Transverse colon (tissue), 4 donors: ENCODE data around the gene EDN2.

Source experiments
- CTCF ChIP-seq, 5 experiments: fragments of 200-600 bp in 3 of 5; fragments of 450-650 bp in 2 of 5; sonication (generic) in 3 of 5; IDR thresholded peaks; 1 replicate in 2 of 5; 2 replicates in 3 of 5; pipeline ENCODE4 v1.5.1; 2016 to 2017; ENCODE audit warnings: antibody characterized with exemption in 5 of 5, inconsistent platforms in 3 of 5, mild to moderate bottlenecking in 2 of 5, moderate library complexity in 1 of 5
- POLR2AphosphoS5 ChIP-seq, 3 donors: sonication (generic); formaldehyde crosslinking; IDR thresholded peaks; one replicate each; pipeline ENCODE4 v1.6.1; 2016; ENCODE audit warnings: antibody characterized with exemption in 3 of 3

GRCh38 chr1:41528726-41529605 lies 44.5 kb upstream of the EDN2 start:
- TF ChIP-seq CTCF (IDR thresholded peaks at IDR 0.05) = no peak
- TF ChIP-seq POLR2AphosphoS5 (IDR thresholded peaks at IDR 0.05) = no peak
